SU-DHL-6 (cell line): ENCODE results near the gene VDAC1.

ENCODE experiments used
- CTCF ChIP-seq: fragments of 200-600 bp; sonication (generic); IDR thresholded peaks from one replicate; pipeline ENCODE4 v1.5.1; 2017; ENCODE audit warnings: antibody characterized with exemption, mild to moderate bottlenecking, low read length, moderate library complexity; ENCODE audit not compliant: insufficient read depth, poor library complexity, severe bottlenecking
- EZH2phosphoT487 ChIP-seq: fragments of 200-600 bp; sonication (generic), shearing (Covaris generic); conservative IDR thresholded peaks from 2 replicates; pipeline ENCODE4 v1.6.1; 2018; ENCODE audit warnings: mild to moderate bottlenecking, antibody characterized with exemption, low read length, moderate library complexity, mixed read lengths

- TF ChIP-seq CTCF (no peak), EZH2phosphoT487 (no peak)
Observed at GRCh38 chr5:133998042-133998441, 6.7 kb downstream of the VDAC1 start.
